Heart right ventricle (tissue), 16 donors: Measurements from ENCODE around the gene PRKCE. TPM values are rescaled to one million over a fixed set of nuclear protein-coding genes. Genes with fewer than 3 reads are reported as not detected.

Experiments used
- ATAC-seq, 8 donors: fragments of 200-7000 bp; cut with Tn5 transposase; one replicate each; pipeline ENCODE4 v1.9.1; 2020; ENCODE audit warnings: mild to moderate bottlenecking in 8 of 8, moderate library complexity in 8 of 8, moderate number of reproducible peaks in 1 of 8
- DNase-seq, 2 donors: peaks; one replicate each; pipeline ENCODE4 v3.0.0-alpha.2; 2020
- H3K27ac ChIP-seq, 10 donors: fragments of 200-600 bp; sonication (generic) in 2 of 10; one replicate each; pipeline versions ENCODE4 v1.5.0 to v1.8.0; 2020 to 2022; ENCODE audit warnings: mild to moderate bottlenecking in 3 of 10
- H3K27me3 ChIP-seq, 7 donors: fragments of 200-600 bp; one replicate each; pipeline ENCODE4 v1.8.0; 2021 to 2022; ENCODE audit warnings: mild to moderate bottlenecking in 2 of 7
- H3K36me3 ChIP-seq, 9 donors: fragments of 200-600 bp; sonication (generic) in 1 of 9; one replicate each; pipeline versions ENCODE4 v1.5.0 to v1.8.0; 2020 to 2022; ENCODE audit warnings: mild to moderate bottlenecking in 2 of 9
- H3K4me1 ChIP-seq, 9 donors: fragments of 200-600 bp; sonication (generic) in 1 of 9; one replicate each; pipeline versions ENCODE4 v1.5.0 to v1.8.0; 2020 to 2022; ENCODE audit warnings: mild to moderate bottlenecking in 4 of 9
- H3K4me3 ChIP-seq, 10 donors: fragments of 200-600 bp; sonication (generic) in 2 of 10; one replicate each; pipeline versions ENCODE4 v1.5.0 to v1.8.0; 2020 to 2022; ENCODE audit warnings: mild to moderate bottlenecking in 7 of 10, moderate library complexity in 2 of 10
- H3K9me3 ChIP-seq, 11 donors: fragments of 200-600 bp in 10 of 11; sonication (generic) in 2 of 11; one replicate each; pipeline versions ENCODE4 v1.5.0 to v1.8.0; 2013 to 2022; ENCODE audit warnings: mild to moderate bottlenecking in 2 of 11, control low read depth in 1 of 11, moderate library complexity in 1 of 11
- WGBS, 2 donors: extraction: QIAGEN DNeasy Blood & Tissue Kit; methylation state at CpG; one replicate each; pipeline ENCODE4 v1.1.7; 2013; ENCODE audit warnings: inconsistent platforms in 1 of 2; 5-methylcytosine and 5-hydroxymethylcytosine counted together
- intact Hi-C, 10 donors: fragments of 100-400 bp; cut with DNase I; formaldehyde crosslinking; loops; one replicate each; pipeline versions ENCODE4 v1.11.1 to v1.14.2; 2022
- polyA plus RNA-seq, 2 donors: library from polyadenylated mRNA; stranded (reverse); fragments of 200-250 nt; gene quantifications; one replicate each; pipeline ENCODE4 v1.2.3, GENCODE V29; 2013
- total RNA-seq, 10 donors: library from RNA; stranded (reverse); fragmentation: NEBNext Ultra II Directional in 3 of 10; extraction: Animal tissue kit (Norgen Biotek cat#: 25700) in 3 of 10; gene quantifications; one replicate each; pipeline versions ENCODE4 v1.2.1 to v1.2.4, GENCODE V29; 2021 to 2023
- TF ChIP-seq, protein P1 (sequence below), 9 donors: fragments of 200-600 bp; sonication (generic) in 2 of 9; IDR thresholded peaks; one replicate each; pipeline versions ENCODE4 v1.5.0 to v1.8.0; 2021 to 2022; ENCODE audit warnings: antibody characterized with exemption in 9 of 9, mild to moderate bottlenecking in 5 of 9, moderate library complexity in 1 of 9
- donor health status: Arrhythmogenic right ventricular cardiomyopathy.
- donor health status: ischemic (EF 13 %, LVEDD 7.1; RV severe dilation, severe dysfunction).
- donor health status: healthy with polysubstance abuse.
- donor health status: DM: no; HTN: yes; CAD: no.
- donor health status: DM: no; HTN: no; CAD: no.
- donor health status: ischemic (EF 25% LVEDD 6.9; RV normal size, moderate dysfunction).
- donor health status: ischemic (EF 25% LVEDD 5.7; RV mildly dilated, moderate dysfunction).
- donor health status: healthy.
- donor health status: DM: yes; HTN: yes; CAD: no.
- donor health status: Ischemic cardiomyopathy.
- donor health status: ischemic (EF 35%, LVEDD 5.7; RV mildly dilated, moderate dysfunction).
- donor health status: nonischemic (EF 11% LVEDD 7.7; RV severe dilation, severe dysfunction).
- donor health status: DM: yes; HTN: yes; CAD: no.
- donor health status: PGD.
- donor health status: ischemic (EF 29% LVEDD 5.4; RV normal size, mild dysfunction).
- donor health status: nonischemic (EF 23%, LVEDD 6.1; RV moderate dilation, normal function).

The PRKCE gene
- total and polyA plus RNA-seq, 12 donors, result 3.7 to 22.7 (median 16.7) TPM

DNA sequence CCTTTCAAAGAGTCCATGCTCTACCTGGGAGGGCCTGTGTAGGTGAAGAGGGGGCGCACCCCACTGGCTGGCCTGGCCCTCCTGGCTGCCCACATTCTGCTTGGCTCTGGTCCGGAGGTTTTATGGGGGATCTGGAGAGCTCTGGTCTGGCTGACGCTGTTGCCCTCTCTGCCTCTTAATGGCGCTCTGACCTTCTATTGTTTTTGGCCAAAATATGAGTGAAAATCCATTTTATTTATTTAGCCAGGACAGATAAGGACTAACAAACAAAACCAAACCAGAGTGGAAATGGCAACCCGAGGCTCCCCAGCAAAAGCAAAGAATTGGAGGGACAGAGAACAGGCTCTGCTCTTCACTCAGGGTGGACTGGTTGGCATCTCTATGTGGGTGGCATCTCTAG lies 45.7 kb downstream of the PRKCE start:
- Histone ChIP-seq H3K27me3 (no peaks in the 10 kb centered on the region), H3K4me1 (peaks cover 0 to 48% (median 31%) of the 10 kb centered on the region in 9 donors), H3K4me3 (no peak overlapping the region), H3K9me3 (no peaks in the 10 kb centered on the region), H3K36me3 (no peaks in the 10 kb centered on the region), H3K27ac (no peak overlapping the region)
- ATAC-seq (no peak), DNase-seq (no peak)
- 94 to 95% methylated on average over 5 of the region's 5 CpGs for WGBS, 2 donors
- TF ChIP-seq, protein P1, sequence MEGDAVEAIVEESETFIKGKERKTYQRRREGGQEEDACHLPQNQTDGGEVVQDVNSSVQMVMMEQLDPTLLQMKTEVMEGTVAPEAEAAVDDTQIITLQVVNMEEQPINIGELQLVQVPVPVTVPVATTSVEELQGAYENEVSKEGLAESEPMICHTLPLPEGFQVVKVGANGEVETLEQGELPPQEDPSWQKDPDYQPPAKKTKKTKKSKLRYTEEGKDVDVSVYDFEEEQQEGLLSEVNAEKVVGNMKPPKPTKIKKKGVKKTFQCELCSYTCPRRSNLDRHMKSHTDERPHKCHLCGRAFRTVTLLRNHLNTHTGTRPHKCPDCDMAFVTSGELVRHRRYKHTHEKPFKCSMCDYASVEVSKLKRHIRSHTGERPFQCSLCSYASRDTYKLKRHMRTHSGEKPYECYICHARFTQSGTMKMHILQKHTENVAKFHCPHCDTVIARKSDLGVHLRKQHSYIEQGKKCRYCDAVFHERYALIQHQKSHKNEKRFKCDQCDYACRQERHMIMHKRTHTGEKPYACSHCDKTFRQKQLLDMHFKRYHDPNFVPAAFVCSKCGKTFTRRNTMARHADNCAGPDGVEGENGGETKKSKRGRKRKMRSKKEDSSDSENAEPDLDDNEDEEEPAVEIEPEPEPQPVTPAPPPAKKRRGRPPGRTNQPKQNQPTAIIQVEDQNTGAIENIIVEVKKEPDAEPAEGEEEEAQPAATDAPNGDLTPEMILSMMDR (IDR thresholded peaks at IDR 0.05), result no peak
- intact Hi-C loops, result loop anchor here in 1 of 10 donors (5.0 kb wide), 1 partner anchor 45 kb away; the partner anchor contains the start of gene PRKCE

DNA sequence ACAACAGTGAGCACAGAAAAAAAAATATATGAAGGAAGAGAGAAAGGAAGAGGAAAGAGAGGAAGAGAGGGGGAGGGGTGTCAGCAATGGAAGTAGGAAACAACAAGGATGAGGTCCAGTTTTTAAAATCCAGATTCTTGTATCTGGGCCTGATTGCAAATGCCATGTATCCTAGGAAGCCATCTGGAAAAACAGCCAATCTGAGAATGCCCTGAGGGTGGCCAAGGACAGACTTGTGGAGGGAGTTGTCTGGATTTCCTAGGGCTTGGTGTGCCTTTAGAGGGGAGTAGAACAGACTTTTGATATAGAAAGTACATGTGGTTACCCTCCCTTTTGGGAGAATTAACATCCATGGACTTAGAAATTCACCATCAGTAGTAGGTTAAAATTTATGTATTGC lies 47.1 kb downstream of the PRKCE start:
- peaks cover 0 to 50% (median 30%) of the 10 kb centered on the region in 9 donors for H3K4me1 ChIP-seq
- no peaks in the 10 kb centered on the region for H3K36me3 ChIP-seq
- no peak for ATAC-seq
- H3K4me3 ChIP-seq, result no peak overlapping the region
- no peaks in the 10 kb centered on the region for H3K27me3 ChIP-seq
- intact Hi-C loops, result loop anchor here in 1 of 10 donors (5.0 kb wide), 1 partner anchor 46 kb away; the partner anchor contains the start of gene PRKCE
- DNase-seq, result no peak
- H3K9me3 ChIP-seq, result no peaks in the 10 kb centered on the region
- H3K27ac ChIP-seq, result peak overlapping the region in 1 of 10 donors; percentile 34
- TF ChIP-seq, protein P1 (IDR thresholded peaks at IDR 0.05), result no peak

DNA sequence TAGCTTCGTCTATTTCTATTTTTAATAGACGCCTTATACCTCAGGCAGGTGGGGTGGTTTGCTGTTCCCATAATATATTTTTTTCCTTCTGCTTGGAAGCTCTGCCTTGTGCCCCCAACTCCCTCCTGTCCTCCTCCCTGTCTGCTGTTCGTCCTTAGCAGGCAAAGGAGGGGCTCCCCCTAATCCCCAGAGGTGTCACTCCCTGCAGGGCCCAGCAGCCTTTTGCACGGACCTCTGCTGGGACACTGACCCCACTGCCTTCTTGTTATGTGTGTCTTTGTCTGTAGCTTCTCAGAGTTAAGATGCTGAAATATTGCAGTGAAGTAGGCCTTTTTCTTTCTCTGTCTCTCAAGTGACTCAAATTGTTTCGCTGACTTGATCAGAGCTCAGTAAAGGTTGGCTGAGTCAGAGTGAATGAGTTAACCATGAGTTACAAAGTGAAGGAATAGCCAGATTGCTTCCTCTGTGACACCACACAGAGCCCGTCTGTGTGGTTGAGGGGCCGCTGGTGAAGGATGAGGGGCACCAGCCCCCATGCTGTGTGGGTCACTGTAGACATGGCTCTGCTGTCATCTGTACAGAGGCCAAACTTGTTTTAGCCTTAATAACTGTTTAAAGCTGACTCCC lies 47.7 kb downstream of the PRKCE start:
- Histone ChIP-seq H3K36me3 (no peaks in the 10 kb centered on the region), H3K4me3 (no peak overlapping the region), H3K27ac (peak overlapping the region in 2 of 10 donors; percentile 20 to 34), H3K9me3 (no peaks in the 10 kb centered on the region), H3K4me1 (peaks cover 0 to 50% (median 30%) of the 10 kb centered on the region in 9 donors), H3K27me3 (no peaks in the 10 kb centered on the region)
- ATAC-seq (peak in 2 of 8 donors; percentile 39 to 42), DNase-seq (no peak)
- 70 to 72% methylated on average over 7 of the region's 7 CpGs for WGBS, 2 donors
- intact Hi-C loops, result loop anchor here in 1 of 10 donors (5.0 kb wide), 1 partner anchor 47 kb away; the partner anchor contains the start of gene PRKCE
- TF ChIP-seq, protein P1 (IDR thresholded peaks at IDR 0.05), result no peak

DNA sequence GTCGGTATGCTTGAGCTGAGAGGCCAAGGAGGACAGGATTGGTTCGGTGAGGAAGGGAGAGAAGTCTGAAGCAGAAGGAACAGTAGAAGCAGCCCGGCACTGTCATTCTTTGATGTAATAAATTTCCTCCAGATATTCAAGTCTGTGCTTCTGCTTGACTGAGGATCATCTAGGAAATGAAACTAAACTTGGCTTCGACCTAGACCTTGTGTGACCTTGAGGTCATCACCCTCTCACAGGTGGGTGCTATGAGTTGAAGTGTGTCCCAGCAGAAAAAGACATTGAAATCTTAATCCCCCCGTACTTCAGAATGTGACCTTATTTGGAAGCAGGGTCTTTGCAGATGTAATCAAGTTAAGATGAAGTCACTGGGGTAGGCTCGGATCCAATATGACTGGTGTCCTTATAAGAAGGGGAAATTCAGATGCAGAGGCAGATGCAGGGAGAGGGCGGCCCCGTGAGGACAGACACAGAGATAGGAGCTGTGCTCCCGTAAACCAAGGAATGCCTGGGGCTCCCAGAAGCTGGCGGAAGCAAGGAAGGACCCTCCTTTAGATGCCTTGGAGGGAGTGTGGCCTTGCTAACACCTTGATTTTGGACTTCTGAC lies 49.0 kb downstream of the PRKCE start:
- no peaks in the 10 kb centered on the region for H3K27me3 ChIP-seq
- intact Hi-C loops, result no loop called here
- DNase-seq (no peak), ATAC-seq (peak in 3 of 8 donors; percentile 37 to 43 (median 37))
- no peak overlapping the region for H3K27ac ChIP-seq
- H3K9me3 ChIP-seq, result no peaks in the 10 kb centered on the region
- H3K4me1 ChIP-seq, result peaks cover under 1 to 51% (median 31%) of the 10 kb centered on the region in 9 donors
- 66 to 69% methylated on average over 10 of the region's 10 CpGs for WGBS, 2 donors
- TF ChIP-seq, protein P1 (IDR thresholded peaks at IDR 0.05), result peak in 3 of 9 donors; percentile 8 to 33 (median 23)
- H3K4me3 ChIP-seq, result no peak overlapping the region
- H3K36me3 ChIP-seq, result no peaks in the 10 kb centered on the region
